ENCODE measurements around the gene CDCA3.

GRCh38 chr12:6872073-6873048 lies 21.3 kb upstream of the CDCA3 start:
- TF ChIP-seq CTCF (conservative IDR thresholded peaks at IDR 0.05 in 1 of 2, IDR thresholded peaks at IDR 0.05 in 1 of 2; ENCODE audit: low read depth in 1 of 2, low read length in 2 of 2) (peak; percentile 91 to 92), EZH2 (IDR thresholded peaks at IDR 0.05; ENCODE audit: low read length, missing control alignments) (no peak)
